Chondrocyte (in vitro differentiated cells): ENCODE measurements around the gene MATR3. TPM values are rescaled to one million over a fixed set of nuclear protein-coding genes. Genes with fewer than 3 reads are reported as not detected.
"Not testable (repeated sequence)": the region's sequence is repeated elsewhere in the genome, so short reads cannot be mapped to it uniquely, and the experiment has no call there.

Experiments
- DNase-seq: peaks from one replicate; pipeline ENCODE4 v3.0.0; 2021; ENCODE audit warnings: mixed read lengths, low spot score
- H3K27ac Mint-ChIP-seq: one replicate; pipeline ENCODE4 v1.8.0; 2021; ENCODE audit warnings: mild to moderate bottlenecking, moderate library complexity, mixed read lengths; ENCODE audit not compliant: unreplicated experiment
- H3K27me3 Mint-ChIP-seq: 2 replicates; pipeline ENCODE4 v1.8.0; 2021; ENCODE audit warnings: low read depth, mixed read lengths
- H3K36me3 Mint-ChIP-seq: 2 replicates; pipeline ENCODE4 v1.8.0; 2021; ENCODE audit warnings: low read depth, mixed read lengths
- H3K4me1 Mint-ChIP-seq: 2 replicates; pipeline ENCODE4 v1.8.0; 2021; ENCODE audit warnings: low read depth, mild to moderate bottlenecking, mixed read lengths
- H3K4me3 Mint-ChIP-seq: one replicate; pipeline ENCODE4 v1.8.0; 2021; ENCODE audit warnings: mild to moderate bottlenecking, moderate library complexity, mixed read lengths; ENCODE audit not compliant: unreplicated experiment
- H3K9me3 Mint-ChIP-seq: 2 replicates; pipeline ENCODE4 v1.8.0; 2021; ENCODE audit warnings: low read depth, mixed read lengths
- total RNA-seq: library from RNA; stranded (reverse); gene quantifications from 3 replicates; pipeline ENCODE4 v1.2.1, GENCODE V29; 2021
- TF ChIP-seq, protein P1 (sequence below): fragments of 200-600 bp; sonication (generic); IDR thresholded peaks from 2 replicates; pipeline ENCODE4 v1.5.0; 2021; ENCODE audit warnings: antibody characterized with exemption, mild to moderate bottlenecking, moderate library complexity

Gene MATR3
- total RNA-seq, 1 donor from 2014 or later = 150 TPM

DNA sequence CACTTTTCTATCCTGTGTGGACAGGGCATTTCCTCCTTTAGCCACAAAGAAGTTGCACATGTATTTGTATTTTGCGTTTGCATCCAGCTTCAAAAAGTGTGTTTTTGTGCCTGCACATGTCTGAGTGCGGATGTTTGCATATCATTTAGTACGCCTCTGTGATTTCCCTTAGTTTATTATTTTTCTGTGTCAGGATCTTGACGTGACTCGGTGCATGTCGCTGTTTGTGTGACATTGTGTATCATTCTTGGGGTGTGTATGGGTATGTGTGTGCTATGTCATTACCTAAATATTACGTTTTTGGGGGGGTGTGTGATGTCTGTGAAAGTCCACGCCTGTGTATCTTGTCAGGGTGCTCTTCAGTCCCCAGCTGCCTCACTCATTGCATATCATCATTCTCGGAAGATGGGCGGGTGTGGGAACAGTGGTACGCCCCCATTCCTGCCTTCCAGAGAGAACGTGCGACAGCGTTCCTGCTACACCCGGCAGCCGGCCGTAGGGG is 47.7 kb downstream of the MATR3 start:
- Mint-ChIP-seq H3K4me1 (peaks cover 45% of the 10 kb centered on the region), H3K36me3 (no peaks in the 10 kb centered on the region), H3K4me3 (peak overlapping the region; percentile 99), H3K9me3 (no peaks in the 10 kb centered on the region), H3K27me3 (no peaks in the 10 kb centered on the region), H3K27ac (peak overlapping the region; percentile 99)
- TF ChIP-seq, protein P1, sequence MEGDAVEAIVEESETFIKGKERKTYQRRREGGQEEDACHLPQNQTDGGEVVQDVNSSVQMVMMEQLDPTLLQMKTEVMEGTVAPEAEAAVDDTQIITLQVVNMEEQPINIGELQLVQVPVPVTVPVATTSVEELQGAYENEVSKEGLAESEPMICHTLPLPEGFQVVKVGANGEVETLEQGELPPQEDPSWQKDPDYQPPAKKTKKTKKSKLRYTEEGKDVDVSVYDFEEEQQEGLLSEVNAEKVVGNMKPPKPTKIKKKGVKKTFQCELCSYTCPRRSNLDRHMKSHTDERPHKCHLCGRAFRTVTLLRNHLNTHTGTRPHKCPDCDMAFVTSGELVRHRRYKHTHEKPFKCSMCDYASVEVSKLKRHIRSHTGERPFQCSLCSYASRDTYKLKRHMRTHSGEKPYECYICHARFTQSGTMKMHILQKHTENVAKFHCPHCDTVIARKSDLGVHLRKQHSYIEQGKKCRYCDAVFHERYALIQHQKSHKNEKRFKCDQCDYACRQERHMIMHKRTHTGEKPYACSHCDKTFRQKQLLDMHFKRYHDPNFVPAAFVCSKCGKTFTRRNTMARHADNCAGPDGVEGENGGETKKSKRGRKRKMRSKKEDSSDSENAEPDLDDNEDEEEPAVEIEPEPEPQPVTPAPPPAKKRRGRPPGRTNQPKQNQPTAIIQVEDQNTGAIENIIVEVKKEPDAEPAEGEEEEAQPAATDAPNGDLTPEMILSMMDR = no peak
- no peak for DNase-seq

DNA sequence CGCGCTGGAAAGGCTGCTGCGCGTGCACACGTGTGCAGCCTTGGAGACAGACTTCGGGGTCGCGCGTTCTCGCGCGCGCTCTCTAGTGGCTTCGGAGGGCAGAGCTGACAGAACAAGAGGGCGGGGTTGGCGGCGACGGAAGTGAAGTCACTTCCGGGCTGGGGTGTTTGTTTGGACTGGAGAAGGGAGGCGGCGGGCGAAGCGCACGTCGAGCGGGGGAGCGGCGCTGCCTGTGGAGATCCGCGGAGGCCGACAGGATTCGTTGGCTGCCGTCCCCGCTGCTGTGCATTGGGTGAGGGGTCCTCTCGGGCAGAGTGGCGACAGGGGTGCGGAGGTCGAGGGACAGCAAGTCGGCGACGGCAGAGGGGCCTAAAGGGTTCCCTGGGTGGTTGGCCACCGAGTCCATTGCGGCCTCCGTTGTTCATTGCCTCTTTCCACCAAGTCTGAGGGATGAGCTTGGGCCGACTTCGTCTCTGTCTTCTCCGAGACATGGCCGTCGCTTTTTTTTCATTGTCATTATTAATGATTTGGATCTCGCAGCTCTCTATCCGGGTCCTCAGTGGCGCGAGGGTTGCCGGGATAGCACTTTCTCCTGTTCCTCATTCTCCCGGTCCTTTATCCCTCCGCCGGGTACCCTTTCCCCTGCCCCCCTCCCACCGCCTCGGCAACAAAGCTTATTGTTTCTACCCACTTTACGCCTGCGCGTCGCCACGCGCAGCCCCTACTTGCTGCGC is 48.3 kb downstream of the MATR3 start, which contains the start of gene PAIP2:
Gene PAIP2 (plus strand): TSS at position 166 of the 734 bp plus-strand sequence. CDS start 21,931 bp downstream, outside the sequence.
- H3K27me3 Mint-ChIP-seq = no peaks in the 10 kb centered on the region
- DNase-seq = peak; percentile 99
- peak within 1 kb of the TSS; percentile 99 for H3K27ac Mint-ChIP-seq
- peak within 1 kb of the TSS; percentile 99 for H3K4me3 Mint-ChIP-seq
- TF ChIP-seq, protein P1 = peak; percentile 82
- no peaks in the 10 kb centered on the region for H3K9me3 Mint-ChIP-seq
- H3K36me3 Mint-ChIP-seq = no peaks in the 10 kb centered on the region
- H3K4me1 Mint-ChIP-seq = peaks cover 39% of the 10 kb centered on the region

DNA sequence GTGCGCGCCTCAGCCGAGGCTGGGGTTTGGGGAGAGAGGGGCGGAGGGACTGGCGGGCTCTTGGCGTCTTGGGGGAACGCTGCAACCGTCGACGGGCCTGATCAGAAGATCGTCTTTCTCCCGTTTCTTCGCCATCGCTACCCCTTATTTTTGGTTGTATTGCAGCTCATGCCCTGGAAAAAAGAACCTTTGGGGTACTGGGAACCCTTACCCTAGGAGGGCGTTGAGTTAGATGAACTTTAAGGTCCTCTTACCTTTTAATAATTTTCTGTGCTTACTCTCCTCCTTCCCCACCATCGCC is 48.8 kb downstream of the MATR3 start:
- Mint-ChIP-seq H3K36me3 (no peaks in the 10 kb centered on the region), H3K27me3 (no peaks in the 10 kb centered on the region), H3K9me3 (no peaks in the 10 kb centered on the region), H3K4me3 (peak overlapping the region; percentile 99), H3K4me1 (peaks cover 38% of the 10 kb centered on the region), H3K27ac (peak overlapping the region; percentile 99)
- TF ChIP-seq, protein P1 = no peak
- DNase-seq = no peak

DNA sequence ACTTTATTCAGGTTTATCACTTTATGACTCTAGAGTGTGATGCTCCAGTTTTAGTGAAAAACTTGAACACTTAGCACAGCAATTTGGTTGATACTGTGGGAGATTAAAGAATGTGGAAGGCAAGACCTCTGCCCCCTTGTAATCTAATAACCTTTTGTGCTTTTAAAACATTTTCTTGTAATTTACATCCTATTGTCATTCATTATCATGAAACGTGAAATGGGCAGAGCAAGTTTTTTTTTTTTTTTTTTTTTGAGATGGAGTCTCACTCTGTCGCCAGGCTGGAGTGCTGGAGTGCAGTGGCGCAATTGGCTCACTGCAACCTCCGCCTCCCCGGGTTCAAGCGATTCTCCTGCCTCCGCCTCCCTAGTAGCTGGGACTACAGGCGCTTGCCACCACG is 49.9 kb downstream of the MATR3 start:
- peaks cover 38% of the 10 kb centered on the region for H3K4me1 Mint-ChIP-seq
- no peaks in the 10 kb centered on the region for H3K36me3 Mint-ChIP-seq
- TF ChIP-seq, protein P1 = no peak
- DNase-seq = no peak
- no peaks in the 10 kb centered on the region for H3K9me3 Mint-ChIP-seq
- H3K27me3 Mint-ChIP-seq = no peaks in the 10 kb centered on the region
- H3K4me3 Mint-ChIP-seq = peak overlapping the region; percentile 99
- peak overlapping the region; percentile 99 for H3K27ac Mint-ChIP-seq

DNA sequence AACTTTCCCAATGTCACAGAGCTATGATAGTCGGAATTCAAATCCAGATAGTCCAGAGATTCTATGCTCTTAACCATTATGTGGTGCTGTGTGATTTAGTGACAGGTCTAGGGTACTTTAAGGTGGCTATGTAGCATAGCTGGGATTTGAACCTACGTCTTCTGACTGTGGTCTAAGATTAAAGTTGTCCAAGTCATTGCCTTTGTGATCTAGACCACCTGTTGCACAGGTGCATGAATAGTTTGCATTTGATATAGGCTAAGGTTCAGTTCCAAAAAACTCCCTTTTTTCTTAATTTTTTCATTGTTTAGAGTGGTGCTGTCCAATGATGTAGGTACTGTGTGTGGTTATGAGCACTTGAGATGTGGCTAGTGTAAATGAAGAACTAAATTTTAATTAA is 50.6 kb downstream of the MATR3 start:
- H3K36me3 Mint-ChIP-seq = no peaks in the 10 kb centered on the region
- H3K4me1 Mint-ChIP-seq = peaks cover 38% of the 10 kb centered on the region
- H3K4me3 Mint-ChIP-seq = no peak overlapping the region
- TF ChIP-seq, protein P1 = no peak
- H3K27me3 Mint-ChIP-seq = no peaks in the 10 kb centered on the region
- H3K27ac Mint-ChIP-seq = no peak overlapping the region
- no peak for DNase-seq
- H3K9me3 Mint-ChIP-seq = no peaks in the 10 kb centered on the region

DNA sequence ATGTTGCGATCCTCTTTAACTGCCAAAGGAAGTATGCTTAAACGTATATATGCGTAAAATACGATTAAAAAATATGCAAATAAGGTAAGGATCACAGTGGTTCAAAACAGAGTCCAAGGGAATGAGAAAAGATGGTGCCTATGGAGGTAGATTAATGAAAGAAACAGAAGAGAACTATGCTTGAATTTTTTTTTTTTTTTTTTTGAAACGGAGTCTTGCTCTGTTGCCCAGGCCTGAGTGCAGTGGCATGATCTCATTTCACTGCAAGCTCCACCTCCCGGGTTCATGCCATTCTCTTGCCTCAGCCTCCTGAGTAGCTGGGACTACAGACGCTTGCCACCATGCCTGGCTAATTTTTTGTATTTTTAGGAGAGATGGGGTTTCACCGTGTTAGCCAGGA is 51.9 kb downstream of the MATR3 start:
- H3K27me3 Mint-ChIP-seq, DNase-seq, H3K36me3 Mint-ChIP-seq, H3K4me3 Mint-ChIP-seq, H3K9me3 Mint-ChIP-seq: not testable (repeated sequence)
- peak overlapping the region; percentile 51 for H3K27ac Mint-ChIP-seq
- H3K4me1 Mint-ChIP-seq = peaks cover 41% of the 10 kb centered on the region

DNA sequence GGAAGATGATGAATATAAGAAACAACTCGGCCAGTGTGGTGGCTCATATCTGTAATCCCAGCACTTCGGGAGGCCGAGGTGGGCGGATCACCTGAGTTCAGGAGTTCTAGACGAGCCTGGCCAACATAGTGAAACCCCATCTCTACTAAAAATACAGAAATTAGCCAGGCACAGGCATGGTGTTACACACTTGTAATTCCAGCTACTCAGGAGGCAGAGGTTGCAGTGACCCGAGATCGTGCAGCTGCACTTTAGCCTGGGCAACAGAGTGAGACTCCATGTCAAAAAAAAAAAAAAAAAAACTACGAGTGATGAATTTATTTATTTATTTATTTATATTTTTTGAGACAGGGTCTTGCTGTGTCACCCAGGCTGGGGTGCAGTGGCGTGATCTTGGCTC is 54.3 kb downstream of the MATR3 start:
- not testable (repeated sequence) for H3K27ac Mint-ChIP-seq, H3K36me3 Mint-ChIP-seq, DNase-seq, H3K4me3 Mint-ChIP-seq, H3K27me3 Mint-ChIP-seq, H3K9me3 Mint-ChIP-seq
- H3K4me1 Mint-ChIP-seq = peaks cover 29% of the 10 kb centered on the region
